ENCODE data around the gene LRRC38.
"Not testable (repeated sequence)": the region's sequence is repeated elsewhere in the genome, so short reads cannot be mapped to it uniquely, and the experiment has no call there.

LRRC38 gene

GRCh38 chr1:13451399-13451965 lies 62.3 kb downstream of the LRRC38 start:
- Histone ChIP-seq H3K27me3 (replicated peaks; ENCODE audit: control insufficient read depth, insufficient read depth, low read length) (no peaks in the 10 kb centered on the region; the same call in 1 of the 2 replicates), H3K4me3 (replicated peaks; ENCODE audit: low read depth, low read length) (no peak overlapping the region), H3K36me3 (ENCODE audit: control insufficient read depth, insufficient read depth, low read length) (no peaks in the 10 kb centered on the region)
- no peak for TF ChIP-seq CTCF (IDR thresholded peaks at IDR 0.05; ENCODE audit: insufficient read depth, low read length, poor library complexity, severe bottlenecking)
- DNase-seq (ENCODE audit: extremely low read depth, insufficient read length): no peak

- Histone ChIP-seq H3K4me3 (replicated peaks; ENCODE audit: low read depth, low read length) (no peak overlapping the region), H3K36me3 (ENCODE audit: control insufficient read depth, insufficient read depth, low read length) (no peaks in the 10 kb centered on the region), H3K27me3 (replicated peaks; ENCODE audit: control insufficient read depth, insufficient read depth, low read length) (no peaks in the 10 kb centered on the region; the same call in 1 of the 2 replicates)
- DNase-seq (ENCODE audit: extremely low read depth, insufficient read length): no peak
- no peak for TF ChIP-seq CTCF (IDR thresholded peaks at IDR 0.05; ENCODE audit: insufficient read depth, low read length, poor library complexity, severe bottlenecking)
These were observed 63.6 kb downstream of the LRRC38 start for GRCh38 chr1:13450204-13450603.

- TF ChIP-seq CTCF (IDR thresholded peaks at IDR 0.05; ENCODE audit: insufficient read depth, low read length, poor library complexity, severe bottlenecking): no peak
- Histone ChIP-seq H3K27me3 (replicated peaks; ENCODE audit: control insufficient read depth, insufficient read depth, low read length) (no peaks in the 10 kb centered on the region), H3K4me3 (replicated peaks; ENCODE audit: low read depth, low read length) (no peak overlapping the region), H3K36me3 (ENCODE audit: control insufficient read depth, insufficient read depth, low read length) (no peaks in the 10 kb centered on the region)
- DNase-seq (ENCODE audit: extremely low read depth, insufficient read length): no peak
These were observed 70.3 kb downstream of the LRRC38 start for GRCh38 chr1:13443335-13443979.

GRCh38 chr1:13439104-13439783 lies 74.6 kb downstream of the LRRC38 start:
- not testable (repeated sequence) for H3K27me3 ChIP-seq (replicated peaks; ENCODE audit: control insufficient read depth, insufficient read depth, low read length); H3K36me3 ChIP-seq (ENCODE audit: control insufficient read depth, insufficient read depth, low read length); DNase-seq (ENCODE audit: extremely low read depth, insufficient read length); H3K4me3 ChIP-seq (replicated peaks; ENCODE audit: low read depth, low read length)

GRCh38 chr1:13435458-13435857 lies 78.3 kb downstream of the LRRC38 start:
- no peak for TF ChIP-seq CTCF (IDR thresholded peaks at IDR 0.05; ENCODE audit: insufficient read depth, low read length, poor library complexity, severe bottlenecking)
- Histone ChIP-seq H3K27me3 (replicated peaks; ENCODE audit: control insufficient read depth, insufficient read depth, low read length) (no peaks in the 10 kb centered on the region), H3K36me3 (ENCODE audit: control insufficient read depth, insufficient read depth, low read length) (no peaks in the 10 kb centered on the region), H3K4me3 (replicated peaks; ENCODE audit: low read depth, low read length) (no peak overlapping the region)
- no peak for DNase-seq (ENCODE audit: extremely low read depth, insufficient read length)

GRCh38 chr1:13433694-13434358 lies 80.0 kb downstream of the LRRC38 start:
- not testable (repeated sequence) for H3K27me3 ChIP-seq (replicated peaks; ENCODE audit: control insufficient read depth, insufficient read depth, low read length); DNase-seq (ENCODE audit: extremely low read depth, insufficient read length); H3K4me3 ChIP-seq (replicated peaks; ENCODE audit: low read depth, low read length); H3K36me3 ChIP-seq (ENCODE audit: control insufficient read depth, insufficient read depth, low read length)

Data from GM06990 (cell line).